GM12891 (cell line): ENCODE results near the gene AADACL3.

Experiments
- POLR2A ChIP-seq: IDR thresholded peaks from 2 replicates; pipeline ENCODE4 v1.6.1; 2011; ENCODE audit warnings: low read depth, low read length, control low read depth
- TAF1 ChIP-seq: IDR thresholded peaks from 2 replicates; pipeline ENCODE4 v1.6.1; 2011; ENCODE audit warnings: low read depth, low read length, control low read depth

GRCh38 chr1:12745126-12745991 lies 29.4 kb downstream of the AADACL3 start:
- TF ChIP-seq POLR2A (no peak), TAF1 (no peak)
